Midbrain (tissue), 1 donor: Measurements from ENCODE around the gene GSTP1.
"Not testable (repeated sequence)": the region's sequence is repeated elsewhere in the genome, so short reads cannot be mapped to it uniquely, and the experiment has no call there.

Experiments used
- DNase-seq: peaks from one replicate; lab custom pipeline; 2025; lab: John Stamatoyannopoulos, UW

GSTP1 gene

DNA sequence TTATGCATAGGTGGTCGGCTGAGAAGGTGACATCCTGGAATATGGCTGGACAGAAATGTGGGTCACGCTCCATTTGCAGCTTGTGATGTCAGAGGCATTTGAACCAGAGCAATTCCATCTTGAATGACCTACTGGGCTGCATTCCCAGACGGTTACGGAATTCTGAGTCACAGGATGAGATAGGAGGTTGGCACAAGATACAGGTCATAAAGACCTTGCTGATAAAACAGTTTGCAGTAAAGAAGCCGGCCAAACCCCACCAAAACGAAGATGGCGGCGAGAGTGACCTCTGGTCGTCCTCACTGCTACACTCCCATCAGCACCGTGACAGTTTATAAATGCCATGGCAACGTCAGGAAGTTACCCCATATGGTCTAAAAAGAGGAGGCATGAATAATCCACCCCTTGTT is 19.9 kb upstream of the GSTP1 start:
- not testable (repeated sequence) for DNase-seq

DNA sequence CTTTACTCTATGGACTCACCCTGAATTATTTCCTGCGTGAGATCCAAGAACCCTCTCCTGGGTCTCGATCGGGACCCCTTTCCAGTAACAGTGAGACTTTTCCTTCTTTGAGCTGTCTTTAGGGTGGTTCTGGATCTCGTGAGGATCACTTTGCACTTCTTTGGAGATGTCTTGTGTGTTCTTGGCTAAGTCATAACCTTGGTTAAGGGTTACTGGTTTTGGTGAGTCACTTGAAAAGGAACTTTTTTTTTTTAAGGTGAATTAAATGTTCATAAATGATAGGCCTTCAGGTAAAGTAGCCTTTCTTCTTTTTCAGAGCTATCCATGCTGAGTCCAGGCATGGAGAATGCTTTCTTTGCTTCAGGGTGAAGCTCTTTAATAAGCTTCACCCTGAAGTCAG is 19.4 kb upstream of the GSTP1 start:
- no peak for DNase-seq

- DNase-seq: no peak
These were observed 12.2 kb upstream of the GSTP1 start for GRCh38 chr11:67571443-67571842.

DNA sequence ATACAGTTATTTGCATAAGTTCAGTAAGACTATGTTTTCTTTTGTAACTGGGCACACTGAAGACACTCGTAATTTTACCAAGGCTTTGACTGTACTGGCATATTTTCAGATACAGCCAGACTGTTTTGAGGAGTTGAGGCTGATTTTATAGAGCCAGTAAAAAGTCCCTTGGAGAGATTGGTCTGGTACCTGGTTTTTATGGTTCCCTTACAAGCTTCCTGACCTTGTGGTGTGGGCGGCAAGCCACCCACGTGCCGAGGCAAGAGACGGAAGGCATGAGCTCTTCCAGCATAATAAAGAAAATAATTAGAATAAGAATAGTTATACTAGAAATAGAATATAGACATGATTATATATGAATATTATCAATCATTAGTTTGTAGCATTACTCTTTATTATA is 11.3 kb upstream of the GSTP1 start:
- DNase-seq: no peak

DNA sequence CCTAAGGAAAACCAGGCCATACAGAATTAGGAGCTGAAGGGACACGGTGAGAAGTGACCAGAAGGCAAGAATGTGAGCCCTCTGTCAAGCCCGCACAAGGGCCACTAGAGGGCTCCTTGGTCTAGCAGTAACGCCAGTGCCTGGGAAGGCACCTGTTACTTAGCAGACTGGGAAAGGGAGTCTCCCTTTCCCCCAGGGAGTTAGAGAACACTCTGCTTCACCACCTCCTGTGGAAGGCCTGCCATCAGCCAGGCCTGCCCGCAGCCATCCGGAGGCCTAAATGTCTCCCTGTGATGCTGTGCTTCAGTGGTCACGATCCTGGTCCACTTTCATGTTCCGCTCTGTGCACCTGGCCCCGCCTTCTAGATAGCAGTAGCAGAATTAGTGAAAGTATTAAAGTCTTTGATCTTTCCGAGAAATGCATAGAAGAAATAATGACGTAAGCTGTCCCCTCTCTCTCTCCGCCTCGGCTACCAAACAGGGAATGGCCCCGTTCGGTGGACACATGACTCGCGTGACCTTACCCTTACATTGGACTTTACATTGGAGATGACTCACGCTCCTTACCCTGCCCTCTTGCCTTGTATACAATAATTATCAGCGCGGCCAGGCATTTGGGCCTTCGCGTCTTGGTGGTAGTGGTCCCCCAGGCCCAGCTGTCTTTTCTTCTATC is 10.7 kb upstream of the GSTP1 start:
- DNase-seq: peak; percentile 58

- no peak for DNase-seq
These were observed 8.7 kb upstream of the GSTP1 start for GRCh38 chr11:67574938-67575337.

DNA sequence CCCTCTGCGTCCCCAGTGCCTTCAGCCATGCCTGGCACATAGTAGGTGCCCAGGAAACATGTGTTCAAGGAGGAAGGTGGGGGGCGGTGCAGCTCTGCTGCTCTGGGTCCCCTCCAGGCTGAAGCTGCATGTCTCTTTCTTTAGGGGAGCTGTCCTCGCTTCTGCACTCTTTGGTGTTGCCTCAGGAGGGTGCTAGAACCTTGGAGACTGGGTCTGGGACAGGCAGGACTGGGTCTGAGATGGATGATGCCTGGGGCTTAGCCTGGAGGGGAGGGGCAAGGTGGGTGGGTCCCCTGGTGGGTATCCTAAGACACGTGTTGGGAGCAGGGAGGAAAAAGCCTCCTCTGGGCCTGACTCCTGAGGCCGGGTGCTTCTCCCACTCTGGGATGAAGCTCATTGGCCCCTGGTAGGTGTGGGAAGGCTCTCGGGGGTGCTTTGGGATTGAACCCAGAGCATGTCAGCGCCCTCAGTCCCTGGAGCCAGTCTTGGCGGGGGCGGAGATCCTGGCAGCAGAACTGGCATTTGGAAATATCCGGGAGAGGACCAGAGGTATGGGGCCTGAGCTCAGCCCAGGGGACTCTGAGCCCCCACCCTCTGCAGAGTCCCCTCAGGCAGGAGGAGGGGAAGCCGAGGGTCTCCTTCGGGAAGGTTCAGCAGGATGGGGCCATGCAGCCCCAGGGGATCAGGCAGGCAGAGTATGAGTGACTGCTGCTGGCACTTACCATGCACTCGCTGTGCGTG is 6.7 kb upstream of the GSTP1 start:
- DNase-seq: no peak

- DNase-seq: no peak
These were observed 5.7 kb upstream of the GSTP1 start for GRCh38 chr11:67577951-67578350.

- DNase-seq: no peak
These were observed 2.1 kb upstream of the GSTP1 start for GRCh38 chr11:67581469-67581868.

- DNase-seq: no peak
These were observed 1.6 kb upstream of the GSTP1 start for GRCh38 chr11:67582011-67582410.

GRCh38 chr11:67584205-67584880 is 731 bp downstream of the GSTP1 start:
- peak; percentile 38 for DNase-seq

DNA sequence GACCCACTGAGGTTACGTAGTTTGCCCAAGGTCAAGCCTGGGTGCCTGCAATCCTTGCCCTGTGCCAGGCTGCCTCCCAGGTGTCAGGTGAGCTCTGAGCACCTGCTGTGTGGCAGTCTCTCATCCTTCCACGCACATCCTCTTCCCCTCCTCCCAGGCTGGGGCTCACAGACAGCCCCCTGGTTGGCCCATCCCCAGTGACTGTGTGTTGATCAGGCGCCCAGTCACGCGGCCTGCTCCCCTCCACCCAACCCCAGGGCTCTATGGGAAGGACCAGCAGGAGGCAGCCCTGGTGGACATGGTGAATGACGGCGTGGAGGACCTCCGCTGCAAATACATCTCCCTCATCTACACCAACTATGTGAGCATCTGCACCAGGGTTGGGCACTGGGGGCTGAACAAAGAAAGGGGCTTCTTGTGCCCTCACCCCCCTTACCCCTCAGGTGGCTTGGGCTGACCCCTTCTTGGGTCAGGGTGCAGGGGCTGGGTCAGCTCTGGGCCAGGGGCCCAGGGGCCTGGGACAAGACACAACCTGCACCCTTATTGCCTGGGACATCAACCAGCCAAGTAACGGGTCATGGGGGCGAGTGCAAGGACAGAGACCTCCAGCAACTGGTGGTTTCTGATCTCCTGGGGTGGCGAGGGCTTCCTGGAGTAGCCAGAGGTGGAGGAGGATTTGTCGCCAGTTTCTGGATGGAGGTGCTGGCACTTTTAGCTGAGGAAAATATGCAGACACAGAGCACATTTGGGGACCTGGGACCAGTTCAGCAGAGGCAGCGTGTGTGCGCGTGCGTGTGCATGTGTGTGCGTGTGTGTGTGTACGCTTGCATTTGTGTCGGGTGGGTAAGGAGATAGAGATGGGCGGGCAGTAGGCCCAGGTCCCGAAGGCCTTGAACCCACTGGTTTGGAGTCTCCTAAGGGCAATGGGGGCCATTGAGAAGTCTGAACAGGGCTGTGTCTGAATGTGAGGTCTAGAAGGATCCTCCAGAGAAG is 1.6 kb downstream of the GSTP1 start:
- no peak for DNase-seq

GRCh38 chr11:67585911-67586310 is 2.3 kb downstream of the GSTP1 start:
- no peak for DNase-seq

- DNase-seq: no peak
These were observed 3.1 kb downstream of the GSTP1 start for GRCh38 chr11:67586568-67587250.

- DNase-seq: no peak
These were observed 4.5 kb downstream of the GSTP1 start for GRCh38 chr11:67588136-67588503.

GRCh38 chr11:67588899-67589415 is 5.3 kb downstream of the GSTP1 start:
- DNase-seq: not testable (repeated sequence)

DNA sequence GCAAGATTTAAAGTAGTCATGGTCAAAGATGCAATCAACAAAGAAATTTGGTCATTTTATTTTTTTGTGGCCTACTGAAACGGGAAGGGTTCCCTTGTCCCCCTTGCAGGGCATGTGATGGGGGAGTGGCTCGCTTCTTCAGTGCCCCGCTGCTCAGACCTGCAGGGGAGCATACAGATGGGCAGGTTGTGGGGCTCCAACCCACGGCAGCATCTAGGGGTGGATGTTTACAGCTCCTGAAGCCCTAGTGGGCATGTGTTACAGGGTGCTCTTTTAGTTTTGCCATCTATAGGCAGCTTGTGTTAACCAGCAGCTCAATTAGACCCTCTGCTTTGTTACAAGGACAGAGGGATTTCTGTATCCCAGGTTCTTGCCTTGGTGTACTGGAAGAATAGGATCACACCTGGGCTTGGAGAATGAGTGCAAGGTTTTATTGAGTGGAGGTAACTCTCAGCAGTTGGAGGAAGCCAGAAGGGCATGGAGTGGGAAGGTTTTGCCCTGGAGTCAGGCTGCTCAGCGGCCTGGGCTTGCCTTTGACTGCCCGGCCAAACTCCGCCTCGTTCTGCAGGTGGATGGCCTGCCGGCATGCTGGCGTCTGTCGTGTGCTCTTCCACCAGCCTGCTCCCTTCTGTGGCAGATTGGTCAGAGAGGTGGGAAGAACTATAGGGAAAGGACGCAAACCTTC is 9.4 kb downstream of the GSTP1 start:
- DNase-seq: no peak

DNA sequence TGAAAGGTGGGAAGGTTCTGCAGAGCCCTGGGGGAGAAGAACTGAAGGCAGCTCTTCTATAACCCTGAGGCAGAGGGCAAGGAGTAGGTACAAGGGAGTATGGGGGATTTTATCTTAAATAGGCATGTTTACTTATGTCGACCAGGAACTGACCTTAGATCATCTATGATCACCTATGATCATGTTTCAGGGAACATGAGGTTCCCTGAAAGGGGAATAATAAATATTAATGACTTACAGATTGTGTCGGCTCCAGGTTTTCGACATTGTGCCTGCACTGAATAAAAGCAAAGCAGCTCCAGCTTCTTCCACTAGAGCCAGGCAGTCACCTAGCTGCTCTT is 9.9 kb downstream of the GSTP1 start:
- DNase-seq: no peak

DNA sequence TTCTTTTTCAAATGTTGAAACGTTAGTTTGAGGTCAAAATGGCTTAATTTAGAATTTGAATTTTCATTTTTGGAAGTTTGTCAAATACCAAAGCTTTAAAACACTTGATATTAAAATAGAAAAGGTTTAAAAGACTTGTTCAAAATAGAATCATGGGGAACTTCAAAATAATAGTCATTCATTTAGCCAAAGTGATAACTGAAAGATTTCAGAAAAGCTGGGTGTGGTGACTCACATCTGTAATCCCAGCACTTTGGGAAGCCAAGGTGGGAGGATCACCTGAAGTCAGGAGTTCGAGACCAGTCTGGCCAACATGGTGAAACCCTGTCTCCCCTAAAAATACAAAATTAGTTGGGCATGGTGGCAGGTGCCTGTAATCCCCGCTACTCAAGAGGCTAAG is 10.9 kb downstream of the GSTP1 start:
- no peak for DNase-seq

DNA sequence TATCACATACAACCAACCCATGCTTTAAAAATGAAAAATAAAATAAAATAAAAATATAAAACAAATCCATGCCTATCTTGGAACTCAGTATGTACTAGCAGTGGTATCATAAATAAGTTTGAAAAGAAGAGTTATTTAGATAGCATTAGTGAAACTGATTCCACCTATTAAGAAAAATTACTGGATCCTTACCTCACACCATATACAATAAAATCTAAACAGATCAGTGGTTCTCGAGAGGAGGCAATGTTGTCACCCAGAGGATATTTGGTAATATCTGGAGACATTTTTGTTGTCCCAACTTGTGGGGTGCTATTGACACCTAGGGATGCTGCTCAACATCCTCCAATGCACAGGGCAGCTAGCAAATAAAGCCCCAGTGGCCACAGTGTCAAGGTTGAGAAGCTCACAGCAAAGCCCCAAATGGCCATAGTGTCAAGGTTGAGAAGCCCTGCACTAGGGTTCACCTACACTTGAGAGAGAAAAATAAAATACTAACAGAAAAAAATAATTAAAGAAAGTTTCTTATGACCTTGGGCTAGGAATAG is 13.2 kb downstream of the GSTP1 start:
- DNase-seq: no peak
